Smooth muscle cell of the brain vasculature (primary cell): Measurements from ENCODE around the gene SLC35E3.
A peak's percentile ranks its signal among the peaks of the same experiment; 100 is the strongest.
"Not testable (repeated sequence)": the region's sequence is repeated elsewhere in the genome, so short reads cannot be mapped to it uniquely, and the experiment has no call there.

Experiments
- DNase-seq: peaks from one replicate; pipeline ENCODE4 v3.0.0-alpha.2; 2012; ENCODE audit warnings: low read depth, low spot score

The SLC35E3 gene

GRCh38 chr12:68793975-68794652, 48.1 kb downstream of the SLC35E3 start:
- DNase-seq = no peak

GRCh38 chr12:68794653-68795251, 48.8 kb downstream of the SLC35E3 start:
- no peak for DNase-seq

GRCh38 chr12:68796399-68796798, 50.4 kb downstream of the SLC35E3 start:
- no peak for DNase-seq

- no peak for DNase-seq
These were observed 52.9 kb downstream of the SLC35E3 start for GRCh38 chr12:68798882-68799234.

- no peak for DNase-seq
These were observed 54.3 kb downstream of the SLC35E3 start for GRCh38 chr12:68800294-68800693.

GRCh38 chr12:68801124-68801523, 55.1 kb downstream of the SLC35E3 start:
- not testable (repeated sequence) for DNase-seq

- not testable (repeated sequence) for DNase-seq
These were observed 56.4 kb downstream of the SLC35E3 start for GRCh38 chr12:68802372-68802745.

- DNase-seq = not testable (repeated sequence)
These were observed 57.1 kb downstream of the SLC35E3 start for GRCh38 chr12:68802911-68803651.

GRCh38 chr12:68803948-68804656, 58.1 kb downstream of the SLC35E3 start:
- DNase-seq = no peak

- no peak for DNase-seq
These were observed 58.9 kb downstream of the SLC35E3 start for GRCh38 chr12:68804657-68805591.

- DNase-seq = no peak
These were observed 59.7 kb downstream of the SLC35E3 start for GRCh38 chr12:68805592-68806120.

- no peak for DNase-seq
These were observed 60.7 kb downstream of the SLC35E3 start for GRCh38 chr12:68806488-68807237.

- DNase-seq = not testable (repeated sequence)
These were observed 61.2 kb downstream of the SLC35E3 start for GRCh38 chr12:68807274-68807575.

- peak; percentile 64 for DNase-seq
These were observed 61.8 kb downstream of the SLC35E3 start, which contains the start of gene MDM2 for GRCh38 chr12:68807576-68808387. TSS of gene MDM2 (plus strand) at chr12:68808177. CDS start at chr12:68808478, 301 bp downstream.

GRCh38 chr12:68808388-68809189, 62.6 kb downstream of the SLC35E3 start:
- DNase-seq = peak; percentile 67

GRCh38 chr12:68809190-68810026, 63.4 kb downstream of the SLC35E3 start:
- no peak for DNase-seq

GRCh38 chr12:68810027-68810389, 64.0 kb downstream of the SLC35E3 start:
- not testable (repeated sequence) for DNase-seq

- not testable (repeated sequence) for DNase-seq
These were observed 65.6 kb downstream of the SLC35E3 start for GRCh38 chr12:68811573-68811972.
